IPS DF 4.7 (cell line): ENCODE results near the gene FOCAD.

Experiments used
- DNase-seq: peaks from one replicate; pipeline ENCODE4 v3.0.0-alpha.2; 2013; ENCODE audit warnings: low spot score; ENCODE audit errors: extremely low read depth

Gene FOCAD

GRCh38 chr9:20880271-20880670, 196.2 kb downstream of the FOCAD start:
- no peak for DNase-seq

- DNase-seq, result no peak
Observed at GRCh38 chr9:20880675-20881074, 196.6 kb downstream of the FOCAD start.

- no peak for DNase-seq
Observed at GRCh38 chr9:20884985-20885593, 201.0 kb downstream of the FOCAD start.

GRCh38 chr9:20898885-20899554, 215.0 kb downstream of the FOCAD start:
- DNase-seq, result no peak

- no peak for DNase-seq
Observed at GRCh38 chr9:20903212-20903611, 219.2 kb downstream of the FOCAD start.

GRCh38 chr9:20904995-20905394, 220.9 kb downstream of the FOCAD start:
- no peak for DNase-seq

GRCh38 chr9:20906326-20906725, 222.3 kb downstream of the FOCAD start:
- DNase-seq, result no peak

GRCh38 chr9:20908461-20908860, 224.4 kb downstream of the FOCAD start:
- no peak for DNase-seq

GRCh38 chr9:20914556-20914955, 230.5 kb downstream of the FOCAD start:
- DNase-seq, result no peak

GRCh38 chr9:20921362-20921761, 237.3 kb downstream of the FOCAD start:
- no peak for DNase-seq

- DNase-seq, result no peak
Observed at GRCh38 chr9:20925256-20926045, 241.4 kb downstream of the FOCAD start.

GRCh38 chr9:20929276-20929675, 245.2 kb downstream of the FOCAD start:
- DNase-seq, result no peak

GRCh38 chr9:20930836-20931235, 246.8 kb downstream of the FOCAD start:
- DNase-seq, result no peak

GRCh38 chr9:20940447-20941173, 256.6 kb downstream of the FOCAD start:
- DNase-seq, result no peak

- peak; percentile 82 for DNase-seq
Observed at GRCh38 chr9:20941174-20941690, 257.2 kb downstream of the FOCAD start.

GRCh38 chr9:20944507-20944906, 260.4 kb downstream of the FOCAD start:
- DNase-seq, result no peak

GRCh38 chr9:20945269-20945668, 261.2 kb downstream of the FOCAD start:
- no peak for DNase-seq

GRCh38 chr9:20945856-20946255, 261.8 kb downstream of the FOCAD start:
- DNase-seq, result no peak

- DNase-seq, result peak; percentile 22
Observed at GRCh38 chr9:20948703-20949102, 264.6 kb downstream of the FOCAD start.

GRCh38 chr9:20950707-20951106, 266.6 kb downstream of the FOCAD start:
- no peak for DNase-seq

- no peak for DNase-seq
Observed at GRCh38 chr9:20962536-20963225, 278.6 kb downstream of the FOCAD start.
